LNCaP clone FGC (cell line): ENCODE results near the gene CINP.

Source experiments
- DNase-seq: peaks from one replicate; pipeline ENCODE4 v3.0.0-alpha.2; 2011; ENCODE audit warnings: low read depth
- H3K4me3 ChIP-seq: 2 replicates; pipeline ENCODE4 v1.5.1; 2011; ENCODE audit warnings: mild to moderate bottlenecking, low read depth, low read length, control low read depth
- CTCF ChIP-seq: IDR thresholded peaks from 2 replicates; pipeline ENCODE4 v1.5.1; 2012; ENCODE audit warnings: mild to moderate bottlenecking; ENCODE audit not compliant: control insufficient read depth, insufficient read depth; ENCODE audit errors: extremely low read depth

Gene CINP

GRCh38 chr14:102374264-102374663 lies 11.6 kb upstream of the CINP start:
- DNase-seq: no peak
- TF ChIP-seq CTCF: no peak
- no peak overlapping the region for H3K4me3 ChIP-seq

GRCh38 chr14:102373110-102373509 lies 10.4 kb upstream of the CINP start:
- no peak for TF ChIP-seq CTCF
- DNase-seq: no peak
- H3K4me3 ChIP-seq: no peak overlapping the region

- no peak for DNase-seq
- no peak for TF ChIP-seq CTCF
- no peak overlapping the region for H3K4me3 ChIP-seq
These were observed 8.7 kb upstream of the CINP start for GRCh38 chr14:102371361-102371760.

DNA sequence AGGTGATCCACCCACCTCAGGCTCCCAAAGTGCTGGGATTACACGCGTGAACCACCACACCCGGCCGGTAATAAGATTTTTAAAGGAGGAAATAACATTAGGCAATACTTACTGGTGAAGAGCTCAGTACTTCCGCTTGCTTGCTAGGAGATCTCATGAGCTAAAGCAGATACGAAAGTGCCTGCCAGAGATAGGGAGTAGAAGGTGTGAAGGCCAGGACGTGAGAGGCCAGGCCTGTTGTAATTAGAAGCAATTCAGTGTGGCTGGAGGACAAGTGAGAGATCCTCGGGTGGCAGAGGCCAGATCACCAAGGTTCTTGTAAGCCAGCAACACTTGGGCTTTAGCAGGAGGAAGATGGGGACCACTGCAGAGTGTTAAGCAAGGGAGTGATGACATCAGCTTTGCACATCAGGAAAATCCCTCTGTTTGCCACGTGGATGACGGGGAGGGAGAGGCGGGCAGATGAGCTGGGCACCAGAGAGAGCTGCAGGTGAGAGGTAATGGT lies 7.7 kb upstream of the CINP start:
- no peak for DNase-seq
- no peak for TF ChIP-seq CTCF
- no peak overlapping the region for H3K4me3 ChIP-seq

- no peak for TF ChIP-seq CTCF
- H3K4me3 ChIP-seq: peak overlapping the region; percentile 74
- DNase-seq: no peak
These were observed 673 bp upstream of the CINP start for GRCh38 chr14:102363182-102363943.

DNA sequence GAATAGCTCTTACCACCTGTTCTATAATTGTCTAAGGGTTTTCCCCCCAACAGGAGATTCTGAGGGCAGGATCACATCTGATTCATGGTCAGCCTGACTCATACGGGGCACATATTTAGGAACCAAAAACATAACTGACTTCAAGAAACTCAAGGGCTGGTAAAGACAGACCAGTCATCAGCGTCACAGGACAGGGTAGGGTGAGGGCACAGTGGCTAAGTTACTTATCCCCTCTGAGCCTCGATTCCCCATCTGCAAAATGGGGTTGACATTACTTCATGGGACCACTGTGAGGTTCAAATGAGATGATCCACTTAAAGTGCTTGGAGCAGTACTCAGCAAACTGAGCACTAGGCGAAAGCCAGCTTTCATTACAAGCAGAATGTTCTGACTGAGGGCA lies 606 bp downstream of the CINP start:
- peak overlapping the region; percentile 74 for H3K4me3 ChIP-seq
- no peak for TF ChIP-seq CTCF
- no peak for DNase-seq

- no peak for TF ChIP-seq CTCF
- DNase-seq: no peak
- no peak overlapping the region for H3K4me3 ChIP-seq
These were observed 2.3 kb downstream of the CINP start for GRCh38 chr14:102360388-102360787.
